ENCODE measurements around the gene DHRS11.
A peak's percentile ranks its signal among the peaks of the same experiment; 100 is the strongest.

DHRS11 gene

GRCh38 chr17:36608794-36609497 is 17.3 kb downstream of the DHRS11 start:
- TF ChIP-seq CTCF (IDR thresholded peaks at IDR 0.05; ENCODE audit: control insufficient read depth, extremely low read depth, insufficient read depth): peak; percentile 35
- no peak overlapping the region for H3K4me3 ChIP-seq (ENCODE audit: low read depth, low read length)
- no peak for DNase-seq (ENCODE audit: low read depth)

- no peak overlapping the region for H3K4me3 ChIP-seq (ENCODE audit: low read depth, low read length)
- no peak for TF ChIP-seq CTCF (IDR thresholded peaks at IDR 0.05; ENCODE audit: control insufficient read depth, extremely low read depth, insufficient read depth)
- no peak for DNase-seq (ENCODE audit: low read depth)
These were observed 17.8 kb downstream of the DHRS11 start for GRCh38 chr17:36609498-36609862.

- no peak for DNase-seq (ENCODE audit: low read depth)
- H3K4me3 ChIP-seq (ENCODE audit: low read depth, low read length): no peak overlapping the region
- TF ChIP-seq CTCF (IDR thresholded peaks at IDR 0.05; ENCODE audit: control insufficient read depth, extremely low read depth, insufficient read depth): no peak
These were observed 18.8 kb downstream of the DHRS11 start for GRCh38 chr17:36610474-36610873.

- no peak overlapping the region for H3K4me3 ChIP-seq (ENCODE audit: low read depth, low read length)
- DNase-seq (ENCODE audit: low read depth): no peak
- no peak for TF ChIP-seq CTCF (IDR thresholded peaks at IDR 0.05; ENCODE audit: control insufficient read depth, extremely low read depth, insufficient read depth)
These were observed 19.8 kb downstream of the DHRS11 start for GRCh38 chr17:36611345-36612072.

GRCh38 chr17:36612323-36612722 is 20.6 kb downstream of the DHRS11 start:
- TF ChIP-seq CTCF (IDR thresholded peaks at IDR 0.05; ENCODE audit: control insufficient read depth, extremely low read depth, insufficient read depth): no peak
- DNase-seq (ENCODE audit: low read depth): no peak
- no peak overlapping the region for H3K4me3 ChIP-seq (ENCODE audit: low read depth, low read length)

GRCh38 chr17:36613155-36613554 is 21.5 kb downstream of the DHRS11 start:
- TF ChIP-seq CTCF (IDR thresholded peaks at IDR 0.05; ENCODE audit: control insufficient read depth, extremely low read depth, insufficient read depth): no peak
- no peak for DNase-seq (ENCODE audit: low read depth)
- H3K4me3 ChIP-seq (ENCODE audit: low read depth, low read length): no peak overlapping the region

Data from LNCaP clone FGC (cell line).